ENCODE data around the gene DDX55.
A peak's percentile ranks its signal among the peaks of the same experiment; 100 is the strongest.
"Not testable (repeated sequence)": the region's sequence is repeated elsewhere in the genome, so short reads cannot be mapped to it uniquely, and the experiment has no call there.

DDX55 gene

GRCh38 chr12:123601602-123602489, at the start of gene DDX55:
Gene DDX55 (plus strand): TSS chr12:123602099. CDS start chr12:123602149, 50 bp downstream.
- DNase-seq, result peak; percentile 87

GRCh38 chr12:123554136-123554535, 47.8 kb upstream of the DDX55 start:
- DNase-seq, result not testable (repeated sequence)

GRCh38 chr12:123554843-123555242, 47.1 kb upstream of the DDX55 start:
- not testable (repeated sequence) for DNase-seq

- DNase-seq, result not testable (repeated sequence)
Measured at GRCh38 chr12:123558487-123558886, 43.4 kb upstream of the DDX55 start.

- DNase-seq, result no peak
Measured at GRCh38 chr12:123559468-123559867, 42.4 kb upstream of the DDX55 start.

- no peak for DNase-seq
Measured at GRCh38 chr12:123571343-123571813, 30.5 kb upstream of the DDX55 start.

- DNase-seq, result no peak
Measured at GRCh38 chr12:123572391-123572790, 29.5 kb upstream of the DDX55 start.

- DNase-seq, result no peak
Measured at GRCh38 chr12:123573870-123574269, 28.0 kb upstream of the DDX55 start.

- DNase-seq, result no peak
Measured at GRCh38 chr12:123576611-123577010, 25.3 kb upstream of the DDX55 start.

GRCh38 chr12:123578243-123578642, 23.7 kb upstream of the DDX55 start:
- DNase-seq, result no peak

GRCh38 chr12:123578829-123579228, 23.1 kb upstream of the DDX55 start:
- not testable (repeated sequence) for DNase-seq

GRCh38 chr12:123580772-123581171, 21.1 kb upstream of the DDX55 start:
- no peak for DNase-seq

GRCh38 chr12:123591702-123592481, 10.0 kb upstream of the DDX55 start:
- no peak for DNase-seq

GRCh38 chr12:123595729-123596128, 6.2 kb upstream of the DDX55 start:
- no peak for DNase-seq

- no peak for DNase-seq
Measured at GRCh38 chr12:123597100-123597499, 4.8 kb upstream of the DDX55 start.

GRCh38 chr12:123598522-123598921, 3.4 kb upstream of the DDX55 start:
- DNase-seq, result no peak

- DNase-seq, result no peak
Measured at GRCh38 chr12:123599310-123599709, 2.6 kb upstream of the DDX55 start.

GRCh38 chr12:123599721-123600120, 2.2 kb upstream of the DDX55 start:
- DNase-seq, result no peak

GRCh38 chr12:123602651-123603195, 824 bp downstream of the DDX55 start:
- DNase-seq, result no peak

- DNase-seq, result not testable (repeated sequence)
Measured at GRCh38 chr12:123603495-123603894, 1.6 kb downstream of the DDX55 start.

- DNase-seq, result no peak
Measured at GRCh38 chr12:123607756-123608155, 5.9 kb downstream of the DDX55 start.

GRCh38 chr12:123608182-123608581, 6.3 kb downstream of the DDX55 start:
- DNase-seq, result no peak

GRCh38 chr12:123614110-123614509, 12.2 kb downstream of the DDX55 start:
- no peak for DNase-seq

Data from stimulated activated CD8-positive, alpha-beta memory T cell treated with anti-CD3 and anti-CD28 coated beads, Interleukin-4, amount 100 ng/mL, for 48 hours (primary cell).